Neural cell (in vitro differentiated cells): ENCODE measurements around the gene SMARCA1.

Experiments used
- EZH2 ChIP-seq: fragments of 200-600, 300-800 bp; shearing (Covaris generic), sonication (generic); IDR thresholded peaks from 2 replicates; pipeline ENCODE4 v1.6.1; 2014; ENCODE audit warnings: antibody characterized with exemption, low read length, borderline replicate concordance, mild to moderate bottlenecking; ENCODE audit not compliant: insufficient read depth, poor library complexity, severe bottlenecking
- RAD21 ChIP-seq: fragments of 450-650 bp; conservative IDR thresholded peaks from 2 replicates; pipeline ENCODE4 v1.6.1; 2014; ENCODE audit warnings: antibody characterized with exemption, mild to moderate bottlenecking, moderate library complexity
- TF ChIP-seq, protein P1 (sequence below): fragments of 450-650 bp; IDR thresholded peaks from 2 replicates; pipeline ENCODE4 v1.5.1; 2014; ENCODE audit warnings: antibody characterized with exemption, mild to moderate bottlenecking, moderate library complexity; ENCODE audit not compliant: poor library complexity, severe bottlenecking

DNA sequence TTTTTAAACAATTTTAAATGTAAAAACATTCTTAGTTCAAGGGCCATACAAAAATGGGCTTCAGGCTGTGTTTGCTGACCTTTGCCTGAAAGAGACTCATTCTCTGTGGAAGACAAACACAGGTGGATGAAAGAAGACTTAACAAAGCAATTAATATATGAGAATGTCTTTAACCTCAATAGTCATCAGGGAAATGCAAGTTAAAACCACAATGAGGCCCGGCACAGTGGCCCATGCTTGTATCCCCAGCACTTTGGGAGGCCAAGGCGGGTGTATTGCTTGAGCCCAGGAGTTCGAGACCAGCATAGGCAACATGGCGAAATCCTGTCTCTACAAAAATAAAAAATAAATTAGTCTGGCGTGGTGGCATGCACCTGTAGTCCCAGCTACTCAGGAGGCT, 7.1 kb upstream of the SMARCA1 start:
- TF ChIP-seq, protein P1, sequence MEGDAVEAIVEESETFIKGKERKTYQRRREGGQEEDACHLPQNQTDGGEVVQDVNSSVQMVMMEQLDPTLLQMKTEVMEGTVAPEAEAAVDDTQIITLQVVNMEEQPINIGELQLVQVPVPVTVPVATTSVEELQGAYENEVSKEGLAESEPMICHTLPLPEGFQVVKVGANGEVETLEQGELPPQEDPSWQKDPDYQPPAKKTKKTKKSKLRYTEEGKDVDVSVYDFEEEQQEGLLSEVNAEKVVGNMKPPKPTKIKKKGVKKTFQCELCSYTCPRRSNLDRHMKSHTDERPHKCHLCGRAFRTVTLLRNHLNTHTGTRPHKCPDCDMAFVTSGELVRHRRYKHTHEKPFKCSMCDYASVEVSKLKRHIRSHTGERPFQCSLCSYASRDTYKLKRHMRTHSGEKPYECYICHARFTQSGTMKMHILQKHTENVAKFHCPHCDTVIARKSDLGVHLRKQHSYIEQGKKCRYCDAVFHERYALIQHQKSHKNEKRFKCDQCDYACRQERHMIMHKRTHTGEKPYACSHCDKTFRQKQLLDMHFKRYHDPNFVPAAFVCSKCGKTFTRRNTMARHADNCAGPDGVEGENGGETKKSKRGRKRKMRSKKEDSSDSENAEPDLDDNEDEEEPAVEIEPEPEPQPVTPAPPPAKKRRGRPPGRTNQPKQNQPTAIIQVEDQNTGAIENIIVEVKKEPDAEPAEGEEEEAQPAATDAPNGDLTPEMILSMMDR = no peak
- no peak for TF ChIP-seq EZH2
- TF ChIP-seq RAD21 = no peak
